Fibroblast of villous mesenchyme (primary cell): ENCODE results near the gene ASPSCR1. TPM values are rescaled to one million over a fixed set of nuclear protein-coding genes. Genes with fewer than 3 reads are reported as not detected.

Experiments used
- DNase-seq: peaks from one replicate; pipeline ENCODE4 v3.0.0-alpha.2; 2010; ENCODE audit warnings: low read depth
- H3K4me3 ChIP-seq: 2 replicates; pipeline ENCODE4 v1.5.1; 2011; ENCODE audit warnings: low read depth, mild to moderate bottlenecking, low read length
- total RNA-seq: library from RNA; depleted of rRNA; stranded (reverse); fragments of >200 nt; gene quantifications from 2 replicates; pipeline ENCODE4 v1.2.3, GENCODE V29; 2012
- TF ChIP-seq, protein P1 (sequence below): IDR thresholded peaks from 2 replicates; pipeline ENCODE4 v1.5.1; 2012; ENCODE audit warnings: low read depth, mild to moderate bottlenecking, low read length; ENCODE audit not compliant: insufficient read depth

The ASPSCR1 gene
- total RNA-seq, 1 donor, result 28.5 TPM

DNA sequence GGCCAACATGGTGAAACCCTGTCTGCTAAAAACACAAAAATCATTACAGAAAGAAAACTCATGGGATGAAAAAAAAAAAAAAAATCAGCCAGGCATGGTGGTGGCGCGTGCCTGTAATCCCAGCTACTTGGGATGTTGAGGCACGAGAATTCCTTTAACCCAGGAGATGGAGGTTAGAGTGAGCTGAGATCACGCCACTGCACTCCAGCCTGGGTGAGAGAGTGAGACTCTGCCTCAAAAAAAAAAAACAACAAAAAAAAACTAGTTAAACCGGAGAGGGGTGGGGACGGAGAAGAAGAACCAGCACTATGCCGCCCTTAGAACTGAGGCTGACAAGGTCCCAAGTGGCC lies 9.1 kb upstream of the ASPSCR1 start:
- TF ChIP-seq, protein P1, sequence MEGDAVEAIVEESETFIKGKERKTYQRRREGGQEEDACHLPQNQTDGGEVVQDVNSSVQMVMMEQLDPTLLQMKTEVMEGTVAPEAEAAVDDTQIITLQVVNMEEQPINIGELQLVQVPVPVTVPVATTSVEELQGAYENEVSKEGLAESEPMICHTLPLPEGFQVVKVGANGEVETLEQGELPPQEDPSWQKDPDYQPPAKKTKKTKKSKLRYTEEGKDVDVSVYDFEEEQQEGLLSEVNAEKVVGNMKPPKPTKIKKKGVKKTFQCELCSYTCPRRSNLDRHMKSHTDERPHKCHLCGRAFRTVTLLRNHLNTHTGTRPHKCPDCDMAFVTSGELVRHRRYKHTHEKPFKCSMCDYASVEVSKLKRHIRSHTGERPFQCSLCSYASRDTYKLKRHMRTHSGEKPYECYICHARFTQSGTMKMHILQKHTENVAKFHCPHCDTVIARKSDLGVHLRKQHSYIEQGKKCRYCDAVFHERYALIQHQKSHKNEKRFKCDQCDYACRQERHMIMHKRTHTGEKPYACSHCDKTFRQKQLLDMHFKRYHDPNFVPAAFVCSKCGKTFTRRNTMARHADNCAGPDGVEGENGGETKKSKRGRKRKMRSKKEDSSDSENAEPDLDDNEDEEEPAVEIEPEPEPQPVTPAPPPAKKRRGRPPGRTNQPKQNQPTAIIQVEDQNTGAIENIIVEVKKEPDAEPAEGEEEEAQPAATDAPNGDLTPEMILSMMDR, result no peak
- DNase-seq, result no peak
- no peak overlapping the region for H3K4me3 ChIP-seq

DNA sequence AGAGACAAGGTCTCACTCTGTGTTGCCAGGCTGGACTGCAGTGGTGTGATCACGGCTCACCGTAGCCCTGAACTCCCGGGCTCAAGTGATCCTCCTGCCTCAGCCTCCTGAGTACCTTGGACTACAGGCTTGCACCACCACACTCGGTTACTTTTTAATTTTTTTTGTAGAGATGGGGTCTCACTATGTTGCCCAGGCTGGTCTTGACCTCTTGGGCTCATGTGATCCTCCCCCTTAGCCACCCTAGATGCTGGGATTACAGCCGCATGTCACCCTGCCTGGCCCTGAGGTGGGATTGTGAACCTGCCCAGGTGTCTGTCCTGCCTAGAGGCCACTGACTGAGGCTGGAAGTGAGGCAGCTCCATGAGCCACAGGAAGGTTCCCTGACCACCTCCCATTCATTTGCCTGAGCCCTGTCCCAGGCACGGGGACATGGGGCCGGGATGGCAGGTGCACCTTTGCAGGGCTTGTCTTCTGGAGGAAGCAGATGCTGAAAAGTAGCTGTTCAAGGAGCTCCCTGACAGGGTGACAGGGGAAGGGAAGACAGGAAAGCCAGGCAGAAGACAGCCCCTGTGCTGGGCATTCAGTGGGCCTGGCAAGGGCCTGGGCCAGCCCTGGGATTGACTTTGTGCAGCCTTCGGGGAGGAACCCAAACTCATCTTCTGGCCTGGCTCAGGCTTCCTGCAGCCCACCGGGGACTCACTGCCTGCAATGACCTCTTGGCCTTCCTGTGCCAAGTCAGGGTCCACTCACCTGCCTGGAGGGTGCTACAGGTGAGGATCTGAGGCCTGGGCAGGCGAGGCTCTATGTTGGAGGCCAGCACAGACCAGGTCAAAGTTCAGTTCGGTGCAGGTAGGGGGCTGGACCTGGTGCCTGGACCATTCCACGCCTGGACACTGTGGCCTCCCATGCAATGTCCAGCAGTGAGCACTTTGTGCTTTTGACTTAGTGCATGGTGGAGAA lies 8.3 kb upstream of the ASPSCR1 start:
- H3K4me3 ChIP-seq, result no peak overlapping the region
- TF ChIP-seq, protein P1, result no peak
- DNase-seq, result no peak

DNA sequence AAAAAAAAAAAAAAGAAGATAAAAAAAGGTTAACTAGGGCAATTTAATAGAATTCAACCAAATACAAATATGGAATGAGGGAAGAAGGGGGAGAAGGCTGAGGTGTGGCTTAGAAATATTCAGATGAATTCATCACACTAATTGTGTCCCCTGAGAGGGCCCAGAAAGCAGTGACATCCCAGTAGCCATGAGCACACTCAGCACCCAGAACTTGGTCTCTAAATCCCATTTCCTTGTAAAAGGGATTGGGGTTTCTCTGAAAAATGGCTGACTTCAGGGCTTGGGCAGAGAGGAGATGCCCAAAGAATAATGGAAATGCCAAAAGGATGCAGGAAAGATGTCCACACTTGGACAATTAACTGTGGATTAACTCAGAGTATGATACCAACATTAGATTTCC lies 4.0 kb upstream of the ASPSCR1 start:
- no peak overlapping the region for H3K4me3 ChIP-seq
- DNase-seq, result no peak
- TF ChIP-seq, protein P1, result no peak

DNA sequence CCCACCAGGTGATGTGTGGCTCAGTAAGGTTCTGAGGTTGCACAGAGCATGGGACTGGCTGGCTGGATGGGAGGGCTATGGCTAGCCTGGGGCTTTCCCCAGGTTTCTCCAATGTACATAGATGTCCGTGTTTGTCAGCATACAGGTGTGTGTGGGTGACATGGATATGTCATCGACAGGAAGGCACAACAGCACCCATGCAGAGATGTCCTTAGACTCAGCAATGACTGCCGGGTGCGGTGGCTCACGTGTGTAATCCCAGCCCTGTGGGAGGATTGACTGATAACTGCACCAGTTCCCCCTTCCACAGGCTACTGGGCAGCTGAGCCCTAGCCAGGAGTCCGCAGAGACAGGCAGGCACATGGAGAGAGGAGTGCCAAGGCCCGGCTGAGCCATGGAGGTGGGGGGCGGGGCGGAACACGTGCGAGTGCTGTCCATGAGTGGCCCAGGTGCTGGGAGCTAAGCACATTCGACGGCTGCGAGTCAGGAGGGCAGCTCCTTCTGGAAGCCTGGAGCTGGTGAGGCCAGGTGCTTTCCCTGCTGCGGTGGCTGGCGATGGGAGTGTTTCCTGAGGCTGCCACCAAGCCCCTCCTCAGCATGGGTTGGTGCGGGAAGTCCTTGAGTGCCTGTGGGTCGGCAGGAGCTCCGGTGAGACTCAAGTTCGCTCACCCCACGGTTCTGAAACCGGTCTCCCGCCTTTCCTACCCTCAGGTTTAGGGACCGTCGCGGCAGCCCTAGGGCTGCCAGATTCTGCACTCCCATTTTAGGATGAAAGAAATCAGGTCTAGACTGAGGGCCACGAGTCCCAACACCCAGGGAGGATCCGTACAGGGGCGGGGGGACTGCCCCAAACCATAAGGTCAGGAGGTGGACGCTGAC lies 858 bp upstream of the ASPSCR1 start:
- DNase-seq, result no peak
- TF ChIP-seq, protein P1, result no peak
- H3K4me3 ChIP-seq, result peak overlapping the region; percentile 84

DNA sequence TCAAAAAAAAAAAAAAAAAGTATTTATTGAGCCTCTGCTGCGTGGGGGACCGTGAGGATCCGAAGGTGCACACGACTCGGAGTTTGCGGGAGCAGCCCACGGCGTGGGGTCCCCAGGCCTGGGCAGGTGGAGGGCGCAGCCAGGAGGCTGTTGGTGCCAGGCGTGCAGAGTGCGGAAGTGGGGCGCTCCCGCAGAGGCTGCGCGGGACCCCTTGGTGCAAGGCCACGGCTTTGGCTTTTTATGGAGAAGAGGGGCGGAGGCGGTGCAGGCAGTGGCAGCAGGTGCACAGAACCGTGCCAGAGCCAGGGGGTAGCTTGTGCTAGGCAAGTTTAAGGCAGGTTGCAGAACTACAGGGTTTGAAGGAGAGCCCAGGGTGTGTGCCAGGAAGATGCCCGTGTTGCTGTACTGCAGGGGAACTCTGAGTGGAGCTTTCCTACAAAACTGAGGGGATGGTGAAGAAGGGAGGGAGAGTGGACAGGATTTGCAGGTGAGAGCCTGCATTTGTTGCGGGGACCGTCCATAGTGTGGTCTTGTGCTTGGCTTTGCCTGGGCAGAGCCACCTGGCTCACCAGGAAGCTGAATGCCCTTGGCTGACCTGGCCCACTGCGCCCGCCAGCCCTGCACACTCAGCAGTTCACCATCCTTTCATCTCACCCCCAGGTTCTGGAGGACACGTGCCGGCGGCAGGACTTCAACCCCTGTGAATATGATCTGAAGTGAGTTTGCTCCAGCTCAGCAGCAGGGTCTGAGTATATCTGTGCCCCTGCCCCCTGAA lies 1.3 kb downstream of the ASPSCR1 start:
- no peak for DNase-seq
- H3K4me3 ChIP-seq, result peak overlapping the region; percentile 84
- TF ChIP-seq, protein P1, result no peak

DNA sequence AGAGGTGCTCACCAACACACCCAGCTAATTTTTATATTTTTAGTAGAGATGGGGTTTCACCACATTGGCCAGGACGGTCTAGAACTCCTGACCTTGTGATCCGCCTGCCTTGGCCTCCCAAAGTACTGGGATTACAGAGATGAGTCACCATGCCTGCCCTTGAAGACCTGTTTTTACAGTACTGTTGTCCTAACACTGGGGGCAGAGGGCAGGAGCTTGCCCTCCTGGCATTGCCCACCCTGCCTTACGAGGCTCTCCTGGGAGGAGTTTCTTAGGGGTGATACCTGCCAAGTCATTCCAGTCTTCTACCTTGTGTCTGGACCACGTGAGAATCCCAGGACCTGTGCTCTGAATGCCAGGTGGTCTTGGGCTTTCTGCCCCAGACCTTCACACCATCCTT lies 2.7 kb downstream of the ASPSCR1 start:
- TF ChIP-seq, protein P1, result no peak
- H3K4me3 ChIP-seq, result no peak overlapping the region
- DNase-seq, result no peak
